GM23338 (cell line): Measurements from ENCODE around the gene RGS17. TPM values are rescaled to one million over a fixed set of nuclear protein-coding genes. Genes with fewer than 3 reads are reported as not detected.
"Not testable (repeated sequence)": the region's sequence is repeated elsewhere in the genome, so short reads cannot be mapped to it uniquely, and the experiment has no call there.

Experiments used
- ATAC-seq: fragments of 200-7000 bp; cut with Tn5 transposase; 3 replicates; pipeline ENCODE4 v1.9.1; 2020
- DNase-seq: peaks from one replicate; pipeline ENCODE4 v3.0.0-alpha.2; 2015; ENCODE audit warnings: low spot score
- H2AFZ ChIP-seq: fragments of 200-600 bp; sonication (generic); 2 replicates; pipeline ENCODE4 v1.8.0; 2016; ENCODE audit warnings: antibody characterized with exemption, mild to moderate bottlenecking, moderate library complexity
- H3F3A ChIP-seq: fragments of 200-600 bp; sonication (generic); replicated peaks from 2 replicates; pipeline ENCODE4 v1.8.0; 2017; ENCODE audit warnings: antibody characterized with exemption, mixed run types, low read depth
- H3K27ac ChIP-seq: fragments of 200-600 bp; sonication (generic); 2 replicates; pipeline ENCODE4 v1.6.1; 2016; ENCODE audit warnings: low read depth
- H3K27me3 ChIP-seq: fragments of 200-600 bp; sonication (generic); 2 replicates; pipeline ENCODE4 v1.8.0; 2016; ENCODE audit warnings: mild to moderate bottlenecking, mixed run types, moderate library complexity; ENCODE audit not compliant: insufficient read depth
- H3K36me3 ChIP-seq: fragments of 200-600 bp; sonication (generic); 2 replicates; pipeline ENCODE4 v1.8.0; 2016; ENCODE audit warnings: mild to moderate bottlenecking; ENCODE audit not compliant: insufficient read depth
- H3K4me1 ChIP-seq: fragments of 200-600 bp; sonication (generic); 2 replicates; pipeline ENCODE4 v1.8.0; 2016; ENCODE audit warnings: mild to moderate bottlenecking, moderate library complexity; ENCODE audit not compliant: insufficient read depth
- H3K4me2 ChIP-seq: fragments of 200-600 bp; sonication (generic); 2 replicates; pipeline ENCODE4 v1.7.1; 2017; ENCODE audit warnings: mixed run types
- H3K4me3 ChIP-seq: fragments of 200-600 bp; sonication (generic); 2 replicates; pipeline ENCODE4 v1.6.1; 2016; ENCODE audit warnings: mixed run types
- H3K79me2 ChIP-seq: fragments of 200-600 bp; sonication (generic); replicated peaks from 2 replicates; pipeline ENCODE4 v1.8.0; 2017; ENCODE audit warnings: mild to moderate bottlenecking; ENCODE audit not compliant: insufficient read depth
- H3K9me2 ChIP-seq: fragments of 200-600 bp; sonication (generic); 2 replicates; pipeline ENCODE4 v1.8.0; 2017; ENCODE audit not compliant: insufficient read depth
- H4K20me1 ChIP-seq: fragments of 200-600 bp; sonication (generic); replicated peaks from 2 replicates; pipeline ENCODE4 v1.8.0; 2017; ENCODE audit warnings: mild to moderate bottlenecking; ENCODE audit not compliant: insufficient read depth
- H3K27ac Mint-ChIP-seq: 2 replicates; pipeline ENCODE4 v1.8.0; 2020; ENCODE audit warnings: inconsistent platforms, mild to moderate bottlenecking, moderate library complexity, mixed read lengths
- H3K27me3 Mint-ChIP-seq: 3 replicates; pipeline ENCODE4 v1.8.0; 2022; ENCODE audit warnings: low read depth, mild to moderate bottlenecking, moderate library complexity, mixed read lengths, inconsistent platforms; ENCODE audit not compliant: insufficient read depth, poor library complexity
- H3K36me3 Mint-ChIP-seq: 3 replicates; pipeline ENCODE4 v1.8.0; 2021; ENCODE audit warnings: low read depth, mild to moderate bottlenecking, inconsistent platforms, moderate library complexity, mixed read lengths
- H3K4me1 Mint-ChIP-seq: 3 replicates; pipeline ENCODE4 v1.8.0; 2020; ENCODE audit warnings: mild to moderate bottlenecking, inconsistent platforms, mixed read lengths
- H3K4me3 Mint-ChIP-seq: 3 replicates; pipeline ENCODE4 v1.8.0; 2021; ENCODE audit warnings: moderate library complexity, mild to moderate bottlenecking, inconsistent platforms, mixed read lengths
- H3K9me3 Mint-ChIP-seq: 3 replicates; pipeline ENCODE4 v1.8.0; 2020; ENCODE audit warnings: moderate library complexity, mild to moderate bottlenecking, inconsistent platforms, mixed read lengths
- ETS1 ChIP-seq: IDR thresholded peaks from 2 replicates; pipeline ENCODE4 v1.6.1; 2016; ENCODE audit warnings: antibody characterized with exemption
- EZH2 ChIP-seq: fragments of 200-600 bp; sonication (generic); IDR thresholded peaks from one replicate; pipeline ENCODE4 v1.8.0; 2017; ENCODE audit warnings: antibody characterized with exemption, mild to moderate bottlenecking, low read depth; ENCODE audit not compliant: unreplicated experiment
- EZH2phosphoT487 ChIP-seq: fragments of 200-600 bp; sonication (generic); IDR thresholded peaks from one replicate; pipeline ENCODE4 v1.8.1; 2018; ENCODE audit warnings: antibody characterized with exemption; ENCODE audit not compliant: unreplicated experiment
- JUNB ChIP-seq: IDR thresholded peaks from one replicate; pipeline ENCODE4 v1.6.1; 2016; ENCODE audit warnings: antibody characterized with exemption; ENCODE audit not compliant: unreplicated experiment
- NANOG ChIP-seq: IDR thresholded peaks from 2 replicates; pipeline ENCODE4 v1.6.1; 2016; ENCODE audit warnings: antibody characterized with exemption, borderline replicate concordance
- POLR2AphosphoS5 ChIP-seq: IDR thresholded peaks from 2 replicates; pipeline ENCODE4 v1.6.1; 2016; ENCODE audit warnings: antibody characterized with exemption, low read depth
- STAT1 ChIP-seq: IDR thresholded peaks from one replicate; pipeline ENCODE4 v1.6.1; 2016; ENCODE audit warnings: antibody characterized with exemption; ENCODE audit not compliant: unreplicated experiment
- ZNF114 ChIP-seq: fragments of 250-450 bp; sonication (Bioruptor Pico); IDR thresholded peaks from 2 replicates; pipeline ENCODE4 v1.5.0; 2020; ENCODE audit warnings: mild to moderate bottlenecking, moderate library complexity
- ZNF331 ChIP-seq: fragments of 250-450 bp; sonication (Bioruptor Pico); IDR thresholded peaks from 2 replicates; pipeline ENCODE4 v1.5.0; 2020; ENCODE audit warnings: low read depth, mild to moderate bottlenecking, moderate library complexity
- polyA plus RNA-seq: library from polyadenylated mRNA; unstranded; fragments of >200 nt; fragmentation: Nextera tagmentation; extraction: Ambion mirVana; gene quantifications from 2 replicates; pipeline ENCODE4 v1.2.1, GENCODE V29; 2016
- total RNA-seq: library from RNA; depleted of rRNA; stranded (reverse); fragments of >200 nt; shearing (Covaris generic); gene quantifications from 2 replicates; pipeline ENCODE4 v1.2.3, GENCODE V29; 2014
- TF ChIP-seq, protein P1 (sequence below): fragments of 250-450 bp; sonication (Bioruptor Pico); IDR thresholded peaks from 2 replicates; pipeline ENCODE4 v1.5.0; 2020; ENCODE audit warnings: mild to moderate bottlenecking, moderate library complexity
- TF ChIP-seq, protein P2 (sequence below), 2 experiments: fragments of 200-600 bp in 1 of 2; sonication (generic) in 1 of 2; conservative IDR thresholded peaks; 2 replicates each; pipeline versions ENCODE4 v1.5.1 to v1.6.1; 2016 to 2017; ENCODE audit warnings: antibody characterized with exemption in 2 of 2, low read depth in 2 of 2, mild to moderate bottlenecking in 2 of 2, moderate library complexity in 1 of 2

RGS17 gene
- total and polyA plus RNA-seq, 2 experiments from 2014 or later = 12.1 to 12.3 TPM

GRCh38 chr6:152999538-152999937 lies 131.5 kb downstream of the RGS17 start:
- H3K36me3 ChIP-seq, H3K4me3 ChIP-seq, DNase-seq, H2AFZ ChIP-seq, H3K4me1 ChIP-seq, H3K27me3 Mint-ChIP-seq, H3K27ac ChIP-seq, H3K9me2 ChIP-seq, H3K27ac Mint-ChIP-seq, H3K9me3 Mint-ChIP-seq, H3K27me3 ChIP-seq, ATAC-seq, H3K4me2 ChIP-seq, H3F3A ChIP-seq: not testable (repeated sequence)
- Mint-ChIP-seq H3K4me3 (peak overlapping the region; percentile 36; the same call in 2 of the 3 replicates), H3K4me1 (peaks cover 19% of the 10 kb centered on the region), H3K36me3 (peaks cover 14% of the 10 kb centered on the region; the same call in 2 of the 3 replicates)
- Histone ChIP-seq H3K79me2 (peaks cover 81% of the 10 kb centered on the region), H4K20me1 (peaks cover 48% of the 10 kb centered on the region)

GRCh38 chr6:152993847-152994246 lies 137.2 kb downstream of the RGS17 start:
- Histone ChIP-seq H3K4me2 (no peak overlapping the region), H3K4me3 (no peak overlapping the region), H4K20me1 (peaks cover 49% of the 10 kb centered on the region), H3K9me2 (no peaks in the 10 kb centered on the region), H3F3A (no peaks in the 10 kb centered on the region), H3K27me3 (no peaks in the 10 kb centered on the region), H3K79me2 (peaks cover 88% of the 10 kb centered on the region), H3K4me1 (no peaks in the 10 kb centered on the region), H3K27ac (no peak overlapping the region), H2AFZ (no peak overlapping the region), H3K36me3 (peaks cover 44% of the 10 kb centered on the region; the same call in 1 of the 2 replicates)
- H3K4me3 Mint-ChIP-seq = no peak overlapping the region
- no peak overlapping the region for H3K27ac Mint-ChIP-seq
- DNase-seq (no peak), ATAC-seq (no peak)
- no peaks in the 10 kb centered on the region for H3K4me1 Mint-ChIP-seq
- H3K27me3 Mint-ChIP-seq = peaks cover 2% of the 10 kb centered on the region
- no peaks in the 10 kb centered on the region for H3K9me3 Mint-ChIP-seq
- peaks cover 46% of the 10 kb centered on the region for H3K36me3 Mint-ChIP-seq
- TF ChIP-seq EZH2phosphoT487 (no peak), POLR2AphosphoS5 (no peak), STAT1 (no peak), EZH2 (no peak), ETS1 (no peak), ZNF331 (CRISPR knock-in tag) (no peak), NANOG (no peak), ZNF114 (no peak), JUNB (no peak)
- TF ChIP-seq, protein P1, sequence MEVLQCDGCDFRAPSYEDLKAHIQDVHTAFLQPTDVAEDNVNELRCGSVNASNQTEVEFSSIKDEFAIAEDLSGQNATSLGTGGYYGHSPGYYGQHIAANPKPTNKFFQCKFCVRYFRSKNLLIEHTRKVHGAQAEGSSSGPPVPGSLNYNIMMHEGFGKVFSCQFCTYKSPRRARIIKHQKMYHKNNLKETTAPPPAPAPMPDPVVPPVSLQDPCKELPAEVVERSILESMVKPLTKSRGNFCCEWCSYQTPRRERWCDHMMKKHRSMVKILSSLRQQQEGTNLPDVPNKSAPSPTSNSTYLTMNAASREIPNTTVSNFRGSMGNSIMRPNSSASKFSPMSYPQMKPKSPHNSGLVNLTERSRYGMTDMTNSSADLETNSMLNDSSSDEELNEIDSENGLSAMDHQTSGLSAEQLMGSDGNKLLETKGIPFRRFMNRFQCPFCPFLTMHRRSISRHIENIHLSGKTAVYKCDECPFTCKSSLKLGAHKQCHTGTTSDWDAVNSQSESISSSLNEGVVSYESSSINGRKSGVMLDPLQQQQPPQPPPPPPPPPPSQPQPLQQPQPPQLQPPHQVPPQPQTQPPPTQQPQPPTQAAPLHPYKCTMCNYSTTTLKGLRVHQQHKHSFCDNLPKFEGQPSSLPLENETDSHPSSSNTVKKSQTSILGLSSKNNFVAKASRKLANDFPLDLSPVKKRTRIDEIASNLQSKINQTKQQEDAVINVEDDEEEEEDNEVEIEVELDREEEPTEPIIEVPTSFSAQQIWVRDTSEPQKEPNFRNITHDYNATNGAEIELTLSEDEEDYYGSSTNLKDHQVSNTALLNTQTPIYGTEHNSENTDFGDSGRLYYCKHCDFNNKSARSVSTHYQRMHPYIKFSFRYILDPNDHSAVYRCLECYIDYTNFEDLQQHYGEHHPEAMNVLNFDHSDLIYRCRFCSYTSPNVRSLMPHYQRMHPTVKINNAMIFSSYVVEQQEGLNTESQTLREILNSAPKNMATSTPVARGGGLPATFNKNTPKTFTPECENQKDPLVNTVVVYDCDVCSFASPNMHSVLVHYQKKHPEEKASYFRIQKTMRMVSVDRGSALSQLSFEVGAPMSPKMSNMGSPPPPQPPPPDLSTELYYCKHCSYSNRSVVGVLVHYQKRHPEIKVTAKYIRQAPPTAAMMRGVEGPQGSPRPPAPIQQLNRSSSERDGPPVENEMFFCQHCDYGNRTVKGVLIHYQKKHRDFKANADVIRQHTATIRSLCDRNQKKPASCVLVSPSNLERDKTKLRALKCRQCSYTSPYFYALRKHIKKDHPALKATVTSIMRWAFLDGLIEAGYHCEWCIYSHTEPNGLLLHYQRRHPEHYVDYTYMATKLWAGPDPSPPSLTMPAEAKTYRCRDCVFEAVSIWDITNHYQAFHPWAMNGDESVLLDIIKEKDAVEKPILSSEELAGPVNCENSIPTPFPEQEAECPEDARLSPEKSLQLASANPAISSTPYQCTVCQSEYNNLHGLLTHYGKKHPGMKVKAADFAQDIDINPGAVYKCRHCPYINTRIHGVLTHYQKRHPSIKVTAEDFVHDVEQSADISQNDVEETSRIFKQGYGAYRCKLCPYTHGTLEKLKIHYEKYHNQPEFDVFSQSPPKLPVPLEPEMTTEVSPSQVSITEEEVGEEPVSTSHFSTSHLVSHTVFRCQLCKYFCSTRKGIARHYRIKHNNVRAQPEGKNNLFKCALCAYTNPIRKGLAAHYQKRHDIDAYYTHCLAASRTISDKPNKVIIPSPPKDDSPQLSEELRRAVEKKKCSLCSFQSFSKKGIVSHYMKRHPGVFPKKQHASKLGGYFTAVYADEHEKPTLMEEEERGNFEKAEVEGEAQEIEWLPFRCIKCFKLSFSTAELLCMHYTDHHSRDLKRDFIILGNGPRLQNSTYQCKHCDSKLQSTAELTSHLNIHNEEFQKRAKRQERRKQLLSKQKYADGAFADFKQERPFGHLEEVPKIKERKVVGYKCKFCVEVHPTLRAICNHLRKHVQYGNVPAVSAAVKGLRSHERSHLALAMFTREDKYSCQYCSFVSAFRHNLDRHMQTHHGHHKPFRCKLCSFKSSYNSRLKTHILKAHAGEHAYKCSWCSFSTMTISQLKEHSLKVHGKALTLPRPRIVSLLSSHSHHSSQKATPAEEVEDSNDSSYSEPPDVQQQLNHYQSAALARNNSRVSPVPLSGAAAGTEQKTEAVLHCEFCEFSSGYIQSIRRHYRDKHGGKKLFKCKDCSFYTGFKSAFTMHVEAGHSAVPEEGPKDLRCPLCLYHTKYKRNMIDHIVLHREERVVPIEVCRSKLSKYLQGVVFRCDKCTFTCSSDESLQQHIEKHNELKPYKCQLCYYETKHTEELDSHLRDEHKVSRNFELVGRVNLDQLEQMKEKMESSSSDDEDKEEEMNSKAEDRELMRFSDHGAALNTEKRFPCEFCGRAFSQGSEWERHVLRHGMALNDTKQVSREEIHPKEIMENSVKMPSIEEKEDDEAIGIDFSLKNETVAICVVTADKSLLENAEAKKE (CRISPR knock-in tag) = no peak
- TF ChIP-seq, protein P2, sequence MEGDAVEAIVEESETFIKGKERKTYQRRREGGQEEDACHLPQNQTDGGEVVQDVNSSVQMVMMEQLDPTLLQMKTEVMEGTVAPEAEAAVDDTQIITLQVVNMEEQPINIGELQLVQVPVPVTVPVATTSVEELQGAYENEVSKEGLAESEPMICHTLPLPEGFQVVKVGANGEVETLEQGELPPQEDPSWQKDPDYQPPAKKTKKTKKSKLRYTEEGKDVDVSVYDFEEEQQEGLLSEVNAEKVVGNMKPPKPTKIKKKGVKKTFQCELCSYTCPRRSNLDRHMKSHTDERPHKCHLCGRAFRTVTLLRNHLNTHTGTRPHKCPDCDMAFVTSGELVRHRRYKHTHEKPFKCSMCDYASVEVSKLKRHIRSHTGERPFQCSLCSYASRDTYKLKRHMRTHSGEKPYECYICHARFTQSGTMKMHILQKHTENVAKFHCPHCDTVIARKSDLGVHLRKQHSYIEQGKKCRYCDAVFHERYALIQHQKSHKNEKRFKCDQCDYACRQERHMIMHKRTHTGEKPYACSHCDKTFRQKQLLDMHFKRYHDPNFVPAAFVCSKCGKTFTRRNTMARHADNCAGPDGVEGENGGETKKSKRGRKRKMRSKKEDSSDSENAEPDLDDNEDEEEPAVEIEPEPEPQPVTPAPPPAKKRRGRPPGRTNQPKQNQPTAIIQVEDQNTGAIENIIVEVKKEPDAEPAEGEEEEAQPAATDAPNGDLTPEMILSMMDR (conservative IDR thresholded peaks at IDR 0.05; ENCODE audit: low read depth in 2 of 2) = no peak
